AG04449 (cell line): Measurements from ENCODE around the gene RNF11.
A peak's percentile ranks its signal among the peaks of the same experiment; 100 is the strongest.

Source experiments
- CTCF ChIA-PET: fragments of 350-600 bp; formaldehyde crosslinking; extraction: SDS; loops from one replicate; lab custom pipeline; 2021; ENCODE audit warnings: antibody characterized with exemption; lab: Yijun Ruan, JAX
- POLR2A ChIA-PET: fragments of 400-600, 350-600 bp; formaldehyde crosslinking; extraction: SDS; loops from one replicate; lab custom pipeline; 2020; ENCODE audit warnings: antibody characterized with exemption, inconsistent platforms; lab: Yijun Ruan, JAX
- DNase-seq: peaks from one replicate; pipeline ENCODE4 v3.0.0-alpha.2; 2010; ENCODE audit warnings: low read depth, low spot score
- H3K4me3 ChIP-seq: 2 replicates; pipeline ENCODE4 v1.5.1; 2011; ENCODE audit warnings: low read depth, mild to moderate bottlenecking, control low read depth, low read length
- CTCF ChIP-seq: IDR thresholded peaks from one replicate; pipeline ENCODE4 v1.5.1; 2011; ENCODE audit warnings: mild to moderate bottlenecking, moderate library complexity, low read length, control low read depth, inconsistent platforms; ENCODE audit not compliant: insufficient read depth; ENCODE audit errors: missing control alignments

Gene RNF11

GRCh38 chr1:51193564-51193963, 42.5 kb upstream of the RNF11 start:
- H3K4me3 ChIP-seq, result no peak overlapping the region
- POLR2A ChIA-PET, result no interaction called here
- DNase-seq, result no peak
- no peak for TF ChIP-seq CTCF
- CTCF ChIA-PET, result interaction anchor here (0.9 to 7.6 kb wide), 18 partner anchors 7 to 680 kb away, joined by 3 to 173 read pairs (median 10); no protein-coding TSS in a partner anchor

GRCh38 chr1:51203121-51203873, 32.8 kb upstream of the RNF11 start:
- no peak overlapping the region for H3K4me3 ChIP-seq
- DNase-seq, result no peak
- TF ChIP-seq CTCF, result no peak
- ChIA-PET CTCF (interaction anchor here (8.1 kb wide), 1 partner anchor 12 kb away, joined by 75 read pairs; no protein-coding TSS in a partner anchor), POLR2A (no interaction called here)

GRCh38 chr1:51203874-51204245, 32.2 kb upstream of the RNF11 start:
- no peak for TF ChIP-seq CTCF
- H3K4me3 ChIP-seq, result no peak overlapping the region
- CTCF ChIA-PET, result interaction anchor here (8.1 kb wide), 1 partner anchor 13 kb away, joined by 75 read pairs; no protein-coding TSS in a partner anchor
- no peak for DNase-seq
- POLR2A ChIA-PET, result no interaction called here

GRCh38 chr1:51210055-51210454, 26.0 kb upstream of the RNF11 start:
- ChIA-PET CTCF (interaction anchor here (1.2 to 3.9 kb wide), 2 partner anchors 16 to 21 kb away, joined by 3 to 19 read pairs; no protein-coding TSS in a partner anchor), POLR2A (no interaction called here)
- TF ChIP-seq CTCF, result no peak
- H3K4me3 ChIP-seq, result no peak overlapping the region
- no peak for DNase-seq

GRCh38 chr1:51210676-51211075, 25.4 kb upstream of the RNF11 start:
- POLR2A ChIA-PET, result no interaction called here
- no peak for TF ChIP-seq CTCF
- DNase-seq, result no peak
- H3K4me3 ChIP-seq, result no peak overlapping the region
- CTCF ChIA-PET, result interaction anchor here (1.2 to 3.9 kb wide), 2 partner anchors 17 to 21 kb away, joined by 3 to 19 read pairs; no protein-coding TSS in a partner anchor

GRCh38 chr1:51214615-51215131, 21.4 kb upstream of the RNF11 start:
- POLR2A ChIA-PET, result no interaction called here

More at GRCh38 chr1:51214615-51215131, 21.4 kb upstream of the RNF11 start:
- peak; percentile 65 for DNase-seq
- CTCF ChIA-PET, result interaction anchor here (1.2 to 4.2 kb wide), 4 partner anchors 16 to 440 kb away, joined by 3 to 30 read pairs (median 5); no protein-coding TSS in a partner anchor
- no peak for TF ChIP-seq CTCF
- no peak overlapping the region for H3K4me3 ChIP-seq
